Colonic mucosa (tissue), 4 donors: ENCODE measurements around the gene ATP5F1D. TPM values are rescaled to one million over a fixed set of nuclear protein-coding genes. Genes with fewer than 3 reads are reported as not detected.
A peak's percentile ranks its signal among the peaks of the same experiment; 100 is the strongest.

Source experiments
- DNase-seq: peaks from one replicate; pipeline ENCODE4 v3.0.0-alpha.2; 2020
- H3K27ac ChIP-seq: fragments of 200-600 bp; one replicate; pipeline ENCODE4 v1.8.0; 2021
- H3K27me3 ChIP-seq: fragments of 200-600 bp; one replicate; pipeline ENCODE4 v1.8.0; 2021
- H3K36me3 ChIP-seq: fragments of 200-600 bp; one replicate; pipeline ENCODE4 v1.8.0; 2021
- H3K4me1 ChIP-seq: fragments of 200-600 bp; one replicate; pipeline ENCODE4 v1.8.0; 2021; ENCODE audit warnings: mild to moderate bottlenecking
- H3K4me3 ChIP-seq: fragments of 200-600 bp; one replicate; pipeline ENCODE4 v1.8.0; 2021
- H3K9ac ChIP-seq, 2 donors: one replicate each; pipeline ENCODE4 v1.7.0; 2013; ENCODE audit warnings: control low read depth in 2 of 2, low read depth in 2 of 2, low read length in 2 of 2
- H3K9me3 ChIP-seq: fragments of 200-600 bp; one replicate; pipeline ENCODE4 v1.8.0; 2021
- CTCF ChIP-seq: fragments of 200-600 bp; IDR thresholded peaks from one replicate; pipeline ENCODE4 v1.8.0; 2022; ENCODE audit warnings: antibody characterized with exemption, mild to moderate bottlenecking
- intact Hi-C: fragments of 100-400 bp; cut with DNase I; formaldehyde crosslinking; loops from one replicate; pipeline ENCODE4 v1.14.1; 2022
- total RNA-seq, 2 donors: library from RNA; stranded (reverse); fragmentation: NEBNext Ultra II Directional in 1 of 2; extraction: Animal tissue kit (Norgen Biotek cat#: 25700) in 1 of 2; gene quantifications; one replicate each; pipeline ENCODE4 v1.2.1, GENCODE V29; 2021
- donor health status: healthy.
- donor health status: DM: no; HTN: no; CAD: no.
- donor health status: DM: no; HTN: no; CAD: no.

Gene ATP5F1D
- total RNA-seq, 2 donors from 2014 or later: 359 to 627 TPM

- H3K4me1 ChIP-seq: peaks cover 46% of the 10 kb centered on the region
- no peak for DNase-seq
- H3K4me3 ChIP-seq: peak overlapping the region; percentile 12
- H3K36me3 ChIP-seq: peaks cover 6% of the 10 kb centered on the region
- intact Hi-C loops: no loop called here
- peak overlapping the region; percentile 96 for H3K27ac ChIP-seq
- TF ChIP-seq CTCF: no peak
- H3K9me3 ChIP-seq: no peaks in the 10 kb centered on the region
- H3K9ac ChIP-seq: peak overlapping the region; percentile 13 to 77
- H3K27me3 ChIP-seq: no peaks in the 10 kb centered on the region
These were observed 26.9 kb downstream of the ATP5F1D start for GRCh38 chr19:1268226-1269064.

GRCh38 chr19:1269065-1269477 lies 27.5 kb downstream of the ATP5F1D start, which contains the start of gene CIRBP:
Gene CIRBP (plus strand): TSS chr19:1269332. CDS start chr19:1270934, 1,602 bp downstream.
- H3K36me3 ChIP-seq: peaks cover 9% of the 10 kb centered on the region
- no peak for TF ChIP-seq CTCF
- no peaks in the 10 kb centered on the region for H3K27me3 ChIP-seq
- H3K9me3 ChIP-seq: no peaks in the 10 kb centered on the region
- peak within 1 kb of the TSS; percentile 96 for H3K27ac ChIP-seq
- peak within 1 kb of the TSS; percentile 88 to 97 for H3K9ac ChIP-seq
- DNase-seq: peak; percentile 100
- peak within 1 kb of the TSS; percentile 71 for H3K4me3 ChIP-seq
- H3K4me1 ChIP-seq: peaks cover 52% of the 10 kb centered on the region
- intact Hi-C loops: no loop called here

GRCh38 chr19:1269478-1270212 lies 28.1 kb downstream of the ATP5F1D start:
- peak overlapping the region; percentile 88 to 97 for H3K9ac ChIP-seq
- peaks cover 10% of the 10 kb centered on the region for H3K36me3 ChIP-seq
- no peaks in the 10 kb centered on the region for H3K27me3 ChIP-seq
- no peak for TF ChIP-seq CTCF
- DNase-seq: peak; percentile 91
- H3K27ac ChIP-seq: peak overlapping the region; percentile 96
- H3K9me3 ChIP-seq: no peaks in the 10 kb centered on the region
- peaks cover 58% of the 10 kb centered on the region for H3K4me1 ChIP-seq
- intact Hi-C loops: no loop called here
- H3K4me3 ChIP-seq: peak overlapping the region; percentile 71

GRCh38 chr19:1270213-1270853 lies 28.8 kb downstream of the ATP5F1D start:
- Histone ChIP-seq H3K4me1 (peaks cover 63% of the 10 kb centered on the region), H3K27ac (peak overlapping the region; percentile 96), H3K27me3 (no peaks in the 10 kb centered on the region), H3K9ac (peak overlapping the region; percentile 88 to 97), H3K4me3 (peak overlapping the region; percentile 71), H3K9me3 (no peaks in the 10 kb centered on the region), H3K36me3 (peaks cover 10% of the 10 kb centered on the region)
- peak; percentile 63 for DNase-seq
- TF ChIP-seq CTCF: no peak
- intact Hi-C loops: no loop called here

- no peak for DNase-seq
- H3K27ac ChIP-seq: no peak overlapping the region
These were observed 29.4 kb downstream of the ATP5F1D start for GRCh38 chr19:1270854-1271527.

More at GRCh38 chr19:1270854-1271527, 29.4 kb downstream of the ATP5F1D start:
- Histone ChIP-seq H3K27me3 (no peaks in the 10 kb centered on the region), H3K36me3 (peaks cover 10% of the 10 kb centered on the region), H3K9me3 (no peaks in the 10 kb centered on the region), H3K9ac (peak overlapping the region; percentile 28 to 76), H3K4me1 (peaks cover 56% of the 10 kb centered on the region), H3K4me3 (peak overlapping the region; percentile 71)
- intact Hi-C loops: no loop called here
- TF ChIP-seq CTCF: no peak
